ENCODE measurements around the gene TMEM236. TPM values are rescaled to one million over a fixed set of nuclear protein-coding genes. Genes with fewer than 3 reads are reported as not detected.

Gene TMEM236
- polyA plus RNA-seq, 1 donor: 34.3 TPM

DNA sequence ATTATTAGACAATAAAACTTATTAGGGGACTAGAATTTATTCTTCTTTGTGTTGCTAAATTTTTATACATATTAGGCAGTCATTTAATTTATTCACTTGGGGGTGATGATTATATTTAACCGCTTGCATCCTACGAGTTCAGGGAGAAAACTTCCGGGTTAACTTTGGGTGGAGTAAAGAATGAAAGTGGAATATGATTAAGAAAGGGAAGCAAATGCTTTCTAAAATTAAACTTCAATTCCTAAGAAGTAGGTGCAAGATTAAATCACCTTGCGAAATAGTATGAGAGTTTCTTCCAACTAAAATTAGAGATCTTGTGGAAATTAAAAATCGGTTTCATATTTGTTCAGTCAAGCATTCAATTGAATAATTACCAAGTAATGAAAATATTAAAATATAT lies 90.6 kb downstream of the TMEM236 start:
- WGBS (ENCODE audit: insufficient coverage, low lambda C conversion rate): 100% methylated on average over 4 of the region's 5 CpGs
- Histone ChIP-seq H3K27ac (ENCODE audit: low read length) (no peak overlapping the region), H3K4me1 (ENCODE audit: control insufficient read depth, insufficient read depth, low read length) (no peaks in the 10 kb centered on the region), H3K4me3 (ENCODE audit: low read length) (no peak overlapping the region), H3K9me3 (ENCODE audit: control insufficient read depth, low read depth, low read length) (no peaks in the 10 kb centered on the region), H3K36me3 (ENCODE audit: control insufficient read depth, insufficient read depth, low read length) (no peaks in the 10 kb centered on the region), H3K27me3 (ENCODE audit: control insufficient read depth, insufficient read depth, low read length) (no peaks in the 10 kb centered on the region)
- DNase-seq: no peak

DNA sequence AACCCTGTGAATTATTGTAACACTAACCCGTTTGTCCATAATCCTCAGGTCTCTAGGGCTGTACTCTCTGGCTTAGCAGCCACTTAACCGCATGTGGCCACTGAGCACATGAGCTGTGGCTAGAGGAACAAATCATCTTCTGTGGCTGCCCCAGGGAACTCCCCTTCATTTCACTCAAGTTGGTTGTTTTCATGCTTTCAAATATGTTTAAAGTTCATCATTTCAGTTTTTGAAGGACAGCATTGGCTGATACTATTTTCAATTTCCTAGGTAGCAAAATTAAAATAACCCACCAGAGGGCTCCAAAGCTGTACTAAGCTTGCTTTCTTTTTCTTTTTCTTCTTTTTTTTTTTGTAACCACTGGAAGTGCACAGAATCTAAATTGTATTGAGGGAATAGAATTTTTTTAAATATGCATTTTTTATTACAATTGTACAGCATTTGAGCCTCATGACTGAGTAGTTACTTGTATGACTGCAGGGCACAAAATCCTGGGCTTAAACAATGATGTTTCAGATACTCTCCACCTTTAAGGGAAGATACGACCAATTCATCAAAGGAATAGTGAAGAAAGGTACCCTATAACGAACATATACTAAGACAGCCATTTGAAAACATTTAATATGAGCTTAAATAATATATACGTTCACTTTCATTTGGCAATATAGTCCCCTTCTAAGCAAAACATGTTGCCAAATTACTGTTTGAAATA lies 95.7 kb downstream of the TMEM236 start:
- no peak for DNase-seq
- Histone ChIP-seq H3K4me3 (ENCODE audit: low read length) (no peak overlapping the region), H3K27me3 (ENCODE audit: control insufficient read depth, insufficient read depth, low read length) (no peaks in the 10 kb centered on the region), H3K36me3 (ENCODE audit: control insufficient read depth, insufficient read depth, low read length) (no peaks in the 10 kb centered on the region), H3K4me1 (ENCODE audit: control insufficient read depth, insufficient read depth, low read length) (no peaks in the 10 kb centered on the region), H3K27ac (ENCODE audit: low read length) (no peak overlapping the region), H3K9me3 (ENCODE audit: control insufficient read depth, low read depth, low read length) (no peaks in the 10 kb centered on the region)
- WGBS (ENCODE audit: insufficient coverage, low lambda C conversion rate): 47% methylated on average over 3 of the region's 5 CpGs

DNA sequence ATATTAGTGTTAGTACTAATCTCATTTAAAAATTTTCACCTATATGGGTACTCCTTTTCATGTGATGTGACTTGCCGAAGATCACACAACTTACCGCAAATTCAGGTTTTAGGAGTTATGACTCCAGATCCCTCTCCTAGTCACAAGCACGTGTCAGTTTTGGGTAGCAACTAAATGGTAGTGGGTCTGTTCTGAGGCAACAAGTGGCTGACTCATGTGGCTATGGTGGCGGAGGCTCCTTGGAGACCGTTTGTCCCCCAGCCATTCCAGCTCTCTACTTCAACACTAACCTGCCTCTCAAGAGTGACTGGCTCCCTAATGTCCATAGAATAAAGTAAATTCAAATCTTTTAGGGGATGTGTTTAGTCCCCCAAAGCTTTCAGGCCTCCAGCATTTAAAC lies 96.6 kb downstream of the TMEM236 start:
- 90% methylated on average over 2 of the region's 5 CpGs for WGBS (ENCODE audit: insufficient coverage, low lambda C conversion rate)
- H3K9me3 ChIP-seq (ENCODE audit: control insufficient read depth, low read depth, low read length): no peaks in the 10 kb centered on the region
- H3K4me1 ChIP-seq (ENCODE audit: control insufficient read depth, insufficient read depth, low read length): no peaks in the 10 kb centered on the region
- no peak overlapping the region for H3K27ac ChIP-seq (ENCODE audit: low read length)
- DNase-seq: no peak
- no peaks in the 10 kb centered on the region for H3K36me3 ChIP-seq (ENCODE audit: control insufficient read depth, insufficient read depth, low read length)
- no peaks in the 10 kb centered on the region for H3K27me3 ChIP-seq (ENCODE audit: control insufficient read depth, insufficient read depth, low read length)
- H3K4me3 ChIP-seq (ENCODE audit: low read length): no peak overlapping the region

Other genes with a start within 250 kb of the TMEM236 start
- gene HACD1, start 134.8 kb upstream of the TMEM236 start, polyA plus RNA-seq: 18.6 TPM
- gene STAM, start 108.0 kb upstream of the TMEM236 start, polyA plus RNA-seq: 18.7 TPM
- 12.2 TPM for gene MRC1, start 57.1 kb downstream of the TMEM236 start, polyA plus RNA-seq
- gene SLC39A12, start 199.7 kb downstream of the TMEM236 start, polyA plus RNA-seq: 0.03 TPM

All from large intestine (tissue), 3 donors.